ENCODE measurements around the gene NID1. TPM values are rescaled to one million over a fixed set of nuclear protein-coding genes. Genes with fewer than 3 reads are reported as not detected.
A peak's percentile ranks its signal among the peaks of the same experiment; 100 is the strongest.

Gene NID1
- total RNA-seq, 1 donor from 2014 or later, result 0.61 TPM

DNA sequence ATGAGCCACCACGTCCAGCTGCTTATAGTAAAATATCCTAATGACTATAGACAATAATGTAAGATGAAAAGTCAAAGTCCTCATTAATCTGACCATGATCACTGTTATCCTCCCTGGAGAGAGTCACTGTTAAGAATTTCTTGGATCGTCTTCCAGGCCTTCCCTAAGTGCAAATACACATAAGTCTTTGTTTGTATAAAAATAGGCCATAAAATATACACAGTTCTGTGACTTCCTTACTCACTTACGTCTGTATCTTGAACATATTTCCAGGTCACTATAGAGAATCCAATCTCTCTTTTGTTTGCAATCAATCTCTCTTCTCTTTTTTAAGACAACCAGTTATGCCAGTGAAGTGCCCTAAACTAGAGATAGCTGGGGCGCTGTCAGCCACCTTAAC lies 109.1 kb downstream of the NID1 start:
- intact Hi-C loops (cut with micrococcal nuclease), result loop anchor here (2.0 kb wide), 1 partner anchor 15 kb away; no protein-coding TSS in a partner anchor
- Mint-ChIP-seq H3K4me1 (peaks cover 37% of the 10 kb centered on the region), H3K9me3 (peaks cover 3% of the 10 kb centered on the region), H3K27ac (no peak overlapping the region), H3K27me3 (peaks cover 2% of the 10 kb centered on the region), H3K4me3 (no peak overlapping the region), H3K36me3 (ENCODE audit: low read depth) (no peaks in the 10 kb centered on the region)
- no peak for DNase-seq

DNA sequence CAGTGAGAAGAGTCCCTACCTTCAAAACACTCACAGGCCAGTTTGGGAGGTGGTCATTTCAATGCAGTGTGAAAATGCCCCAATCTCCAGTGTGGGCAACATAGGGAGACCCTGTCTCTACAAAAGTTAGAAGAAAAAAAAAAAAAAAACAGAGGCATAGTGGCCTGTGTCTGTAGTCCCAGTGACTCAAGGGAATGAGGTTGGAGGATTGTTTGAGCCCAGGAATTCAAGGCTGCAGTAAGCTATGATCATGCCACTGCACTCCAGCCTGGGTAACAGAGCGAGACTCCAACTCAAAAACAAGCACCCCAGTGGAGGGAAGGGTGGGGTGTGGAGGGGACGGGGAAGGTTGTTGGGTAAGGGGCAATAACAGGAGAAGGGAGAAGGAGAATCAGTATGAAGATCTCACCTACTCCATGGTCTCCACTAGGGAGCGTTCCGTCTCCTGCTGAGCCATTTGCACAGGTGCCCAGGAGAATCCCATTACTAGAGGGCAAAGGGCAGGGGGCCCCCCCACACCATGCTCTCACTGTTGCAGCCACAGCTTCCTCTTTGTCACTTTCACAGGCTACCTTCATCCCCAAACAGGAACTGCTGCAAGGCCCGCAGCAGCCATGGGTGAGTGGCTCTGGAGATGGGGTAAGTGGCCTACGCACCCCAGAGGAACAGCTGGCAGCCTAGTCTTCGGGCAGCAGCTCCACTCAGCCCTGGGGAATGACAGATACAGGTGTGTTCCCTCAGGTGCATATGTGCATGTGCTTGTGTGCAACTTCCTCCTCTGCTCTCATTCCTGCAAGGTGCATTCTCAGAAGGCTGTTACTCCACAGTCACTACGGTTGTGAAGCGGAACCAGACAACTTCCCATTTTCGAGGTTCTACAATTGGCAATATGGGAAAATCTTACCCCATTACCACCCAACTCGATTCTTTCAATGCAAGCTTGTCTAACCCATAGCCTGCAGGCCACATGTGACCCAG lies 110.3 kb downstream of the NID1 start:
- Mint-ChIP-seq H3K4me3 (no peak overlapping the region), H3K4me1 (peaks cover 37% of the 10 kb centered on the region)
- intact Hi-C loops (cut with micrococcal nuclease), result loop anchor here (2.0 kb wide), 1 partner anchor 16 kb away; no protein-coding TSS in a partner anchor

DNA sequence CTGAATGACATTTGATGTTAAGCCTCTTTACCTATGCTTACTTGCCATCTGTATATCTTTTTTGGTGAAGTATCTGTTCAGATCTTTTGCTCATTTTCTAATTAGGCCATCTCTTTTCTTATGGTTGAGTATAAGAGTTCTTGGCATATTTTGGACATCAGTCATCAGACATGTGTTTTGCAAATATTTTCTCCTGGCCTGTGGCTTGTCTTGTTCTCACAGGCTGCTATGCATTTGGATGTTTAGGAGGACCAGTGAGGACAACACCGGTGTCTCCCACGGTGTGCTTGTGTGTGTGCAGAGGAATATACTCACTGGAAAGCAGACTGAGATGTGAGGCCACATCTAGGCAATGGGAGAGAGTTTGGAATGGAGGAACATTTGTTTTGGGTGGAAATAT lies 111.1 kb downstream of the NID1 start:
- no peak for DNase-seq
- H3K9me3 Mint-ChIP-seq, result peaks cover 4% of the 10 kb centered on the region
- intact Hi-C loops (cut with micrococcal nuclease), result loop anchor here (1.0 to 2.0 kb wide), 6 partner anchors 17 to 87 kb away; partner anchors contain the start of gene LYST
- peaks cover 37% of the 10 kb centered on the region for H3K4me1 Mint-ChIP-seq
- no peaks in the 10 kb centered on the region for H3K36me3 Mint-ChIP-seq (ENCODE audit: low read depth)
- H3K27ac Mint-ChIP-seq, result peak overlapping the region; percentile 63
- H3K4me3 Mint-ChIP-seq, result peak overlapping the region; percentile 34
- H3K27me3 Mint-ChIP-seq, result peaks cover 2% of the 10 kb centered on the region

More for the DNA sequence above, 110.3 kb downstream of the NID1 start:
- DNase-seq, result peak; percentile 78
- H3K9me3 Mint-ChIP-seq, result peaks cover 4% of the 10 kb centered on the region
- H3K36me3 Mint-ChIP-seq (ENCODE audit: low read depth), result no peaks in the 10 kb centered on the region
- H3K27ac Mint-ChIP-seq, result no peak overlapping the region
- peaks cover 2% of the 10 kb centered on the region for H3K27me3 Mint-ChIP-seq

DNA sequence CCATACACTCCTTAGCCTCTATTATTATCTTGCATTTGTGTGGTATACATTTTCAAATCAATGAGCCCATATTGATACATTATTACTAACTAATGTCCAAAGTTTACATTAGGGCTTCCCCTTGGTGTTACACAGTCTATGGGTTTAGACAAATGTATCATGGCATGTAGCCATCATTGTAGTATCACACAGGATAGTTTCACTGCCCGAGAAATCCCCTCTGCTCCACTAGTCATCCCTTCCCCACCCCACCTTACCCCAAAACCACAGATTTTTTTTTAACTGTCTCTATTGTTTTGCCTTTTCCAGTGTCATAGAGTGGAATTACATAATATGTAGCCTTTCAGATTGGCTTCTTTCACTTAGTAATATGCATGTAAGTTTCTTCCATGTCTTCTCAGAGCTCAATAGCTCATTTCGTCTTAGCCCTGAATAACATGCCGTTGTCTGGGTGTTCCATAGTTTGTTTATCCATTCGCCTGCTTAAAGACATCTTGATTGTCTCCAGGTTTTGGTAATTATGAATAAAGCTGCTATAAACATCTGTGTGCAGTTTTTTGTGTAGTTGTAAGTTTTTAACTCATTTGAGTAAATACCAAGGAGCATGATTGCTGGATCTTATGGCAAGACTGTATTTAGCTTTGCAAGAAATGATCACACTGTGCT lies 111.8 kb downstream of the NID1 start:
- peak overlapping the region; percentile 3 for H3K4me3 Mint-ChIP-seq
- DNase-seq, result peak; percentile 77
- H3K36me3 Mint-ChIP-seq (ENCODE audit: low read depth), result no peaks in the 10 kb centered on the region
- H3K9me3 Mint-ChIP-seq, result peaks cover 4% of the 10 kb centered on the region
- peaks cover 5% of the 10 kb centered on the region for H3K27me3 Mint-ChIP-seq
- intact Hi-C loops (cut with micrococcal nuclease), result loop anchor here (1.0 to 2.0 kb wide), 5 partner anchors 43 to 86 kb away; partner anchors contain the start of gene LYST
- H3K4me1 Mint-ChIP-seq, result peaks cover 39% of the 10 kb centered on the region
- peak overlapping the region; percentile 63 for H3K27ac Mint-ChIP-seq

DNA sequence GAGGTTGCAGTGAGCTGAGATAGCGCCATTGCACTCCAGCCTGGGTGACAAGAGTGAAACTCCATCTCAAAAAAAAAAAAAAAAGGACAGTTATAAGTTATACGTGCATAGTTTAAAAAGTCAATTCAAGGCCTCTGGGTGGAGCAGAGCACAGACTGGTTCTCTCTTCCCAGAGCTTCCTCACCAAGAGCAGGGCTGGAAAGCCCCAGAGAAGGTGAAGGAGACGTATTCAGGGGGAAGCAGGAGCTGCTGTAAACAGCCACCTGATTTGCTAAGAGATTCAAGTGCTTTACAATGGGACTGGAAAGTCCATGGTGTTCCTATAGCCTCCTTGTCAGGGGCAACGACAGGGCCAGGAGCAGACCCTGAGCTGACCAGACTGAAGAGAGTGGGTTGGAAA lies 113.2 kb downstream of the NID1 start:
- Mint-ChIP-seq H3K9me3 (peaks cover 4% of the 10 kb centered on the region), H3K36me3 (ENCODE audit: low read depth) (no peaks in the 10 kb centered on the region), H3K4me1 (peaks cover 40% of the 10 kb centered on the region), H3K27ac (no peak overlapping the region), H3K27me3 (peaks cover 7% of the 10 kb centered on the region), H3K4me3 (no peak overlapping the region)
- DNase-seq, result no peak
- intact Hi-C loops (cut with micrococcal nuclease), result loop anchor here (2.0 kb wide), 1 partner anchor 85 kb away; the partner anchor contains the start of gene LYST

DNA sequence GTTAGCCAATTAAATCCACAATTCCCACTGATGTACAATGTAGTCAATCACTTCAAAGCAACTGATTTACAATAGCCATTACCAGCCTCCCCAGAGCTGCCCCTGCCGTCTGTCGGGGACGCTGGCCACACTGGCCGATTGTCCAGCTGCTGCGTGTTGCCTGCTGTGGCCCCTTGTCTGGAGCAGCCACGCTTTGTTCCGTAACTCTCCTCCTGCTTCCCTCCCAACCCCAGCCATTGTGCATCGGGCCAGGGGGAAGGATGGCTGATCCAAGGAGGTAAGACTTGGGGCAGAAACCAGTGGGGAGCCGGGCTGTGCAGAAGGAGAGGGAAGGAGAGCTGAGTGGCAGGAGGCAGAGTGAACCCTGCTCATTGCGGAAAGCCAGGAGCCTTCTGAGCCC lies 114.6 kb downstream of the NID1 start:
- Mint-ChIP-seq H3K4me1 (peaks cover 46% of the 10 kb centered on the region), H3K4me3 (no peak overlapping the region), H3K27me3 (peaks cover 7% of the 10 kb centered on the region), H3K36me3 (ENCODE audit: low read depth) (no peaks in the 10 kb centered on the region), H3K9me3 (peaks cover 4% of the 10 kb centered on the region), H3K27ac (no peak overlapping the region)
- no peak for DNase-seq
- intact Hi-C loops (cut with micrococcal nuclease), result no loop called here

DNA sequence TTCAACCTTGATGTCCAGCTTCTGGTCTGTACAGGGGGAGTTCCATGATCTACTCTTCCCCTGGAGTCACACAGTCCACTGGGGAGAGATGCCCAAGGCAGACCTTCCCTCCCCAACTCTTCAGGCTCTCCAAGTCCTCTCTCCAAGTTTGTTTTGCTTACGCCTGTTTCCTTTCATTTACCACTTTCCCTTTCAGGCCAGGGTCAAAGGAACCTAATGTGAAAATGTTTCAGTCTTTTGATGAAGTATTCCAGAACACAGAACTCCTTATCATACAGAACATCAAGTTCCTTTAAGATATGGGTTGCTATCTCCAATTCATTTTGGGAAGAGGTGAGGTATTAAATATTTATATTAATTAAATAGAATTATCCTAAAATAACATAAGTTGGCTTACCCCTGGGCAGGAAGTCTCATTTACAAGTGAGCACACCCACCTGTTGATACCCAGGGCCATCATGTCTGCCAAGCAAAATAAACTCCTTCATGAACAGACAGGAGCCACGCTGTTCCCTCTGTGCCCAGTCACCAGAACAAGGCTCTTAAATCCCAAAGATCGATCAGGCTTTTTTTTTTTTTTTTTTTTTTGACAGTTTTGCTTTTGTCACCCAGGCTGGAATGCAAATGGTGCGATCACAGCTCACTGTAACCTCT lies 116.0 kb downstream of the NID1 start:
- H3K4me3 Mint-ChIP-seq, result no peak overlapping the region
- intact Hi-C loops (cut with micrococcal nuclease), result no loop called here

DNA sequence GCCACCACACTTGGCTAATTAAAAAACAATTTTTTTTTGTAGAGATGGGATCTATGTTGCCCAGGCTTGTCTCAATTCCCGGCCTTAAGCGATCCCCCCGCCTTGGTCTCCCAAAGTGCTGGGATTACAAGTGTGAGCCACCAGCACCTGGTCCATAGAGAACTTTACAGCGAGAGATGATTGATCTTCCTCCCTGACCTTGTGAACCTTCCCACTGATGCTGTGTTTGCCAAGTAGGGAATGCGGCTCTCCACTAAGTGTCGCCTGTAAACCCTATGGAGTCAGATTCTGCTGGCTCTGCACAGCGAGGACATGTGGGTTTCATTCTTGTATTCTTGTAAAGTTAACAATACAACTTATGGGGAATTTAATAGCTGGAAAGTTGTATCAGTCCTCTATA lies 116.9 kb downstream of the NID1 start:
- Mint-ChIP-seq H3K9me3 (peaks cover 4% of the 10 kb centered on the region), H3K27ac (no peak overlapping the region), H3K4me1 (peaks cover 31% of the 10 kb centered on the region), H3K36me3 (ENCODE audit: low read depth) (no peaks in the 10 kb centered on the region), H3K4me3 (no peak overlapping the region), H3K27me3 (peaks cover 7% of the 10 kb centered on the region)
- intact Hi-C loops (cut with micrococcal nuclease), result no loop called here
- DNase-seq, result no peak

More for the DNA sequence above, 116.0 kb downstream of the NID1 start:
- DNase-seq, result no peak
- H3K36me3 Mint-ChIP-seq (ENCODE audit: low read depth), result no peaks in the 10 kb centered on the region
- peaks cover 36% of the 10 kb centered on the region for H3K4me1 Mint-ChIP-seq
- H3K27me3 Mint-ChIP-seq, result peaks cover 7% of the 10 kb centered on the region
- H3K27ac Mint-ChIP-seq, result no peak overlapping the region
- peaks cover 4% of the 10 kb centered on the region for H3K9me3 Mint-ChIP-seq

DNA sequence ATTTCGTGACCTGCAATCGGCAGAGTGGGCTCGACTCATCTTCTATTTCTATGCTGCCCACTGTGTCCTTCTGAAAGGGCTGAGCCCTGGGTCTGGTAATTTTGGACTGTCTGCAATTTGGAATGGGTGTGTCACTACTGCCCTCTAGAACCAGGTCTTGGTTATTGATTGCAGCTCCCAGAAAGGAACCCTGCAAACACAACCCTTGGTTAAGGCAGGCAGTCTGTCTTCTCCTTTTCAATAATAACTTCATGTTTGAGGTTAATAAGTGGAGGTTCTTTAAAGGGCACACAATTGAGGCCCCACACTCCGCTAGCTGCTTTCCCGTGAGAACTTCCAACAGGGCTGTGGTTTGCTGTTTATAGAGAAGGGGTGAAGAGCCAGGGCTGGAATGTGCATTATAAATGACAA lies 118.3 kb downstream of the NID1 start:
- DNase-seq, result no peak
- Mint-ChIP-seq H3K27ac (no peak overlapping the region), H3K36me3 (ENCODE audit: low read depth) (no peaks in the 10 kb centered on the region), H3K4me3 (no peak overlapping the region), H3K27me3 (peaks cover 7% of the 10 kb centered on the region), H3K4me1 (peaks cover 24% of the 10 kb centered on the region), H3K9me3 (peaks cover 4% of the 10 kb centered on the region)
- intact Hi-C loops (cut with micrococcal nuclease), result no loop called here

DNA sequence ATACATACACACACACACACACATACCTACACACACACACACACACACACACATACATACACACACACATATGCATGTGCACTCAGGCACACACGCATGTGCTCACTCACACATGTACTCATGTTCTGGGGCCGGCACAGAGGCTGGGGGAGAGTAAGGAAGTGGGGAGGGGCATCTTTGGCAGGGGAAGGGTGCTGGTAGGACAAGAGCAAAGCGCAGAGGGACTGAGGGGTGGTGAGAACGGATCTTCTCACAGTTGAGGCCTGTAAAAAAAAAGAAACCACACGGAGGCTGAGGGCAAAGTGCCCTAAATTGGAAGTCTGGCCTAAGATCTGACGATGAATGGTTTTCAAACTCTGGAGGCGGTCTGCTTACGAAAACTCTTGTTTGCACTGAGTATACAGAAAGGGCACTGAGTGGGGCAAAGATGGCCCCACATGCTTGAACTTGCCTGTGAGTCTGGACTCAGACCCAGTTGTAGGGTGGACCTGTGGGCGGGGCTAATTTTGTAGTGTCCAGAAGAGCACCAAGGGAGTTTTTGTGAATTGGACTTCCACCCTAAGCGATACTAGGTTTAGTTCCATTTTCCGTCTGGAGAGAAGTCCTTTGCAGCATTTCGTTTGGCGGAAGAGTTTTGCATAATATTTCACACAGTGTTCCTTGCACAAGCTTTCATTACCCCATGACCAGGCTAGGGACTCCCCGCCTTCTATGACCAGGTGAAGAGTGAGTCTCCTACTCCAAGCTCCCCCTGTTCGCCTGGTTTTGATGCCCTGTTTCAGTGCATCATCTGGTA lies 118.9 kb downstream of the NID1 start:
- Mint-ChIP-seq H3K27me3 (peaks cover 7% of the 10 kb centered on the region), H3K4me3 (no peak overlapping the region), H3K36me3 (ENCODE audit: low read depth) (no peaks in the 10 kb centered on the region), H3K27ac (no peak overlapping the region), H3K9me3 (peaks cover 3% of the 10 kb centered on the region), H3K4me1 (peaks cover 24% of the 10 kb centered on the region)
- DNase-seq, result no peak
- intact Hi-C loops (cut with micrococcal nuclease), result no loop called here

DNA sequence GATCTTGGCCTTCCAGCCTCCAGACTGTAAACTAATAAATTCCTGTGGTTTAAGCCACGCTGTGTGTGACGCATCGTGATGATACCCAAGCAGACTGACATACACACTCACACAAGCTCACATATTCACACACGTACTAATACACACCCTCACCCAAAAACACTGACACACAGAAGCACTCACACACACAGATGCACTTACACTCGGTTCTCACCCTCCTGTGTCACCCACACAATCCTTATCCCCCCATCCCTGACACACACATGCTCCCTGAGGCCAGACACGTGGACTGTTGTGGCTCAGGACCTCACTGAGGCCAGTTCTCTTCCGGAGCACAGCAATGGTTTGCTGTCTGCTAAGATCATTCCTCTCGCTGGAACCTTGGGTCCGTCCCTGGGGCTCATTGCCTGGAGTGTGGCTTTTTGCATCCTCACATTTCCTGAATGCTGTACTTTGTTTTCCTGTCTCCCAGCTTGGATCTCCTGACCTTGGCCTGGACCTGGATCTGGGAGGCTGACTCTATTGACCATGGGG lies 121.2 kb downstream of the NID1 start:
- H3K9me3 Mint-ChIP-seq, result peaks cover 4% of the 10 kb centered on the region
- DNase-seq, result no peak
- H3K27ac Mint-ChIP-seq, result no peak overlapping the region
- H3K4me3 Mint-ChIP-seq, result no peak overlapping the region
- peaks cover 3% of the 10 kb centered on the region for H3K27me3 Mint-ChIP-seq
- intact Hi-C loops (cut with micrococcal nuclease), result no loop called here
- H3K36me3 Mint-ChIP-seq (ENCODE audit: low read depth), result no peaks in the 10 kb centered on the region
- H3K4me1 Mint-ChIP-seq, result peaks cover 35% of the 10 kb centered on the region

DNA sequence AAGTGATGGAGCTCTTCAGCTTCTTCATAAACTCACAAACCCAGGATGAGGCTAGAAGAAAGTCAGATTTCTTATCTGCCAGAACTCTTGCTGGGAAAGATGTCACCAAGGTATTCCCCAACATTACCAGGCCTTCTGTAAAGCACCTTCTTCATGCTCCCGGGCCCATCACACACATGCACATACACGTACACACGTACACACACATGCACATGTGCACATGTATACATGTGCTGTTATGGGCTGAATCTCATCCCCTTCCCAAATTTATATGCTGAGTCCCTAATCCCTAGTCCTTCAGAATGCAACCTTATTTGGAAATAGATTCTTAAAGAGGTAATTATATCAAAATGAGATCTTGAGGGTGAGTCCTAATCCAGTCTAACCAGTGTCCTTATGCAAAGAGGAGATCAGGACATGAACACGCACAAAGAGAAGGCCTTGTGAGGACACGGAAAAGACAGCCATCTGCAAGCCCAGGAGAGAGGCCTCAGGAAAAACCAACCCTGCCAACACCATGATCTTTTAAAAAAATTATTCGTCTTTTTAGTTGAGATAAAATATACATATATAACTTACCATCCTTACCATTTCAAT lies 121.8 kb downstream of the NID1 start:
- H3K36me3 Mint-ChIP-seq (ENCODE audit: low read depth), result no peaks in the 10 kb centered on the region
- H3K4me3 Mint-ChIP-seq, result no peak overlapping the region
- H3K27me3 Mint-ChIP-seq, result peaks cover 2% of the 10 kb centered on the region
- peaks cover 40% of the 10 kb centered on the region for H3K4me1 Mint-ChIP-seq
- DNase-seq, result no peak
- intact Hi-C loops (cut with micrococcal nuclease), result no loop called here
- H3K9me3 Mint-ChIP-seq, result peaks cover 4% of the 10 kb centered on the region
- H3K27ac Mint-ChIP-seq, result no peak overlapping the region

DNA sequence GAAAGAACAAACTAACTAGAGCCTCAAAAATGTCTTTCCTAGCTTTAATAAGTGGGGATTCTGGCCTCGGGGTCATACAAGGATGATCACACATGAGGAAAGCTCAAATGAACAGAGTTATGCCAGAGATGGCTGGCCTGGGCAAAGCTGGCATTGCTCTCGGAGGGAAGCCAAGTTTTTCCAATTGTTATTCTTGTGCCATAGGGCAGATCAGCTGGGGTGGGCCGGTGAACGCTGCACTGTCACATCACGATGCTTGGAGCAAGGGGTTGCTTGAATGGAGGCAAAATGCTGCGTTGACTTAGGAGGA lies 122.3 kb downstream of the NID1 start:
- Mint-ChIP-seq H3K36me3 (ENCODE audit: low read depth) (no peaks in the 10 kb centered on the region), H3K9me3 (peaks cover 4% of the 10 kb centered on the region), H3K4me3 (no peak overlapping the region), H3K4me1 (peaks cover 41% of the 10 kb centered on the region), H3K27me3 (no peaks in the 10 kb centered on the region), H3K27ac (no peak overlapping the region)
- DNase-seq, result no peak
- intact Hi-C loops (cut with micrococcal nuclease), result no loop called here
